GM12801 (cell line): ENCODE measurements around the gene DRC1.

Experiments used
- CTCF ChIP-seq: IDR thresholded peaks from one replicate; pipeline ENCODE4 v1.5.1; 2011; ENCODE audit warnings: control low read depth; ENCODE audit not compliant: insufficient read length; ENCODE audit errors: extremely low read depth

The DRC1 gene

GRCh38 chr2:26363958-26364357 lies 37.8 kb upstream of the DRC1 start:
- no peak for TF ChIP-seq CTCF

GRCh38 chr2:26364669-26365068 lies 37.1 kb upstream of the DRC1 start:
- TF ChIP-seq CTCF: no peak

- TF ChIP-seq CTCF: no peak
These were observed 34.8 kb upstream of the DRC1 start for GRCh38 chr2:26366957-26367356.

- no peak for TF ChIP-seq CTCF
These were observed 24.9 kb upstream of the DRC1 start for GRCh38 chr2:26376799-26377198.

- no peak for TF ChIP-seq CTCF
These were observed 21.4 kb upstream of the DRC1 start for GRCh38 chr2:26380281-26380680.

GRCh38 chr2:26382564-26382963 lies 19.2 kb upstream of the DRC1 start:
- no peak for TF ChIP-seq CTCF

GRCh38 chr2:26384183-26384582 lies 17.5 kb upstream of the DRC1 start:
- no peak for TF ChIP-seq CTCF

- TF ChIP-seq CTCF: no peak
These were observed 17.1 kb upstream of the DRC1 start for GRCh38 chr2:26384597-26384996.
